ENCODE measurements around the gene FAM149A. TPM values are rescaled to one million over a fixed set of nuclear protein-coding genes. Genes with fewer than 3 reads are reported as not detected.

The FAM149A gene
- total RNA-seq, 1 donor: 10.8 TPM

GRCh38 chr4:186118582-186118981 is 14.1 kb downstream of the FAM149A start:
- TF ChIP-seq CTCF (IDR thresholded peaks at IDR 0.05; ENCODE audit: insufficient read depth, low read length): no peak
- no peak overlapping the region for H3K4me3 ChIP-seq (ENCODE audit: low read depth, low read length)
- DNase-seq (ENCODE audit: low read depth): no peak

DNA sequence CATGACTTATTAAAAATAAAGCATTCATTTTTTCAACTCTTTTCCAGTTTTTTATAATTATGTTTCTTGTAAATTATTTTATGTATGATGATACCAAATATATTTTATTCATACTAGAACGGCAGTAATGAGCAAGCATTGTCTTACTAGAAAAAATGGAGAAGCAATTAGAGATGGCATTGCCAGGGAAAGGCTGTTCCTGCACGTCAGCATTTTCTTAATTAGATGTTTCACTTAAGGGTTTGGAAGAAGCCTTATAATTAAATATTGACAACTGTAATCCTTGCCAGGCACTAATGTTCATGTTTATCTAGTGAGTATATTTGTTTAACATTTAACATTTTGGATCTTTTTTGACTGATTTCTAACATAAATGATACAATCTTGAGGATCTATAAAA is 16.6 kb downstream of the FAM149A start:
- no peak overlapping the region for H3K4me3 ChIP-seq (ENCODE audit: low read depth, low read length)
- no peak for TF ChIP-seq CTCF (IDR thresholded peaks at IDR 0.05; ENCODE audit: insufficient read depth, low read length)
- DNase-seq (ENCODE audit: low read depth): no peak

DNA sequence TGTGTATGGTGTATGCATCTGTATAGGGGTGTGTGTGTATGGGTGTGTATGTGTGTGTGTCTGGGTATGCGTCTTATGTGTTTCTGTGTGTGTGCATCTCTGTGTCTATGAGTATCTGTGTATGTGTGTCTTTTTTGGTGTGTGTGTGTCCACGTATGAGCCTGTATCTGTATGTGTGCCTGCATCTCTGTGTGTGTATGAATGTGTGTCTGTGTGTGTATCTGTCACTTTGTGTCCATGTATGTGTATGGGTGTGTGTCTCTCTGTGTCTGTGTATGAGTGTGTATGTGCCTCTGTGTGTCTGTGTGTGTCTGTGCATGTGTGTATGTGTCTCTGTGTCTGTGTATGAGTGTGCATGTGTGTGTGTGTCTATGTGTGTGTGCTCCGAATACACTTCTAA is 24.3 kb downstream of the FAM149A start:
- no peak for DNase-seq (ENCODE audit: low read depth)
- TF ChIP-seq CTCF (IDR thresholded peaks at IDR 0.05; ENCODE audit: insufficient read depth, low read length): no peak

GRCh38 chr4:186131935-186132334 is 27.4 kb downstream of the FAM149A start:
- DNase-seq (ENCODE audit: low read depth): no peak
- TF ChIP-seq CTCF (IDR thresholded peaks at IDR 0.05; ENCODE audit: insufficient read depth, low read length): no peak
- H3K4me3 ChIP-seq (ENCODE audit: low read depth, low read length): no peak overlapping the region

More for the DNA sequence above, 24.3 kb downstream of the FAM149A start:
- no peak overlapping the region for H3K4me3 ChIP-seq (ENCODE audit: low read depth, low read length)

DNA sequence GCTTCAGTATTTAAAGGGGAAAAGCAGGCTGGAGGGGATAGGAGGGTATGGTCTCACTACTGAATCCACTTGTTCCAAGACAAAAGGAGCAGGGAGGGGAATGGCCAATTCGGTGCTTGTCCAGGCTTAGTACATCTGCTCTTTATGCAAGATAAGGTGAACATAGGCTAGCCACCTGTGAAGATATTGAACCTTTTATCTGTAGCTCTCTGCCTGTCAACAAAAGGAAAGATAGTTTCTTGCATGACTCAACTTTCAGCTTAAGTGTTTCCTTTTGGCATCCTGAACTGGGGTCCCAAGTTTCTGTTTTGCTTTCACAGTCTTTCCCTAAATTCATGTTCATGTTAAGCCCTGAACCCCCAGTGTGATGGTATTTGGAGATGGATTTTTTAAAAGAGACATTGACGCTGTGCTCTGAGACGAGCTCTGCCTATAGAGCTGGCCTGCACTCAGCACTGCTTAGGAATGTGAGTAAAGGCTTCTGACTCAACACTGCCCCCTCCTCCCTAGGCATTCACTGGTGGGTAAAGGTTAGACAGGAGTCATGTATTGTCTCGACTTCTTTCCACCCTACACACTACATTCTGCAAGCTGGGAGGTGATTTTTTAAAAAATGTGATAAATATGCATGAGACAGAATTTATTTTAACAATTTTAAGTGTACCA is 28.2 kb downstream of the FAM149A start:
- TF ChIP-seq CTCF (IDR thresholded peaks at IDR 0.05; ENCODE audit: insufficient read depth, low read length): no peak
- no peak overlapping the region for H3K4me3 ChIP-seq (ENCODE audit: low read depth, low read length)
- DNase-seq (ENCODE audit: low read depth): peak; percentile 24

DNA sequence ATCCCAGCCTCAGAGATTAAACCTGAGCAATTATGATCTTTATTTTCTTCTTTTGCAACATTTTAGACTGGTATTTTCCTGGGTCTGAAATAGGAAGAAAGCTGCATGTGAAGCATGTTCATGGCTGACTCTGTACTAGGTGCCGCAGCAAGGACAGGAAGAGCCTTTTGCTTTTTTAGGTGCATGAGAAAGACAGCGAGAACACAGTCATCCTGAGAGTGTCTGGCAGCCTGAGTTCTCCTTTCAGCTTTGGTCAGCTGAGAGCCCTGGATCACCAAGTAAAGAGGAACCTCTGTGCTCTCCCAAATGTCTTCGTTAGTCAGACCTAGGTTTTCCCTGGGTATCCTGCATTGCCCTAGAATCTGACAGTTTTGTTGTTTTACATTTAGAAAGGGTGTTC is 29.8 kb downstream of the FAM149A start:
- no peak overlapping the region for H3K4me3 ChIP-seq (ENCODE audit: low read depth, low read length)
- DNase-seq (ENCODE audit: low read depth): no peak
- no peak for TF ChIP-seq CTCF (IDR thresholded peaks at IDR 0.05; ENCODE audit: insufficient read depth, low read length)

DNA sequence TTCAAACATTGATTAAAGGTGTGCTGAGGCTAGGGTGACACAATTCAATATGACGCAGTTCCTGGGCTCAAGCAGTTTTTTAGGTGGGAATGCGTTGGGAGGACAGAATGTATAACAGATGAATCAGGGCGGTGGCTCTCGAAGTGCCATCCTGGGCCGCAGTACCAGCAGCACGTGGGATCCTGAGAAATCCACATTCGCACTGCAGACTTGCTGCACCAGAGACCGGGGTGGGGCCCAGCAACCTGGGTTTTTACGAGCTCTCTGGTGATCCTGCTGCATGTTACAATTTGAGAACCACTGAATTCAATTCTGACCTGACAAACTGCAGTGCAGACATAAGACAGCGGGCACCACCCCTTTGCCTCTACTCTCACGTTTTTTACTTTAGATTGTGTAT is 30.4 kb downstream of the FAM149A start:
- no peak for DNase-seq (ENCODE audit: low read depth)
- H3K4me3 ChIP-seq (ENCODE audit: low read depth, low read length): no peak overlapping the region
- no peak for TF ChIP-seq CTCF (IDR thresholded peaks at IDR 0.05; ENCODE audit: insufficient read depth, low read length)

Data from fibroblast of the aortic adventitia (primary cell).